Left lung (tissue), 10 donors: ENCODE results near the gene ENAH. TPM values are rescaled to one million over a fixed set of nuclear protein-coding genes. Genes with fewer than 3 reads are reported as not detected.

Experiments
- ATAC-seq: fragments of 200-7000 bp; cut with Tn5 transposase; one replicate; pipeline ENCODE4 v1.9.1; 2020; ENCODE audit warnings: moderate library complexity
- DNase-seq, 4 donors: peaks; one replicate each; pipeline ENCODE4 v3.0.0-alpha.2; 2013 to 2020
- H3K27ac ChIP-seq, 2 donors: fragments of 200-600 bp; sonication (generic) in 1 of 2; one replicate each; pipeline versions ENCODE4 v1.5.0 to v1.8.0; 2020 to 2021
- H3K27me3 ChIP-seq, 2 donors: fragments of 200-600 bp; sonication (generic) in 1 of 2; one replicate each; pipeline versions ENCODE4 v1.5.0 to v1.8.0; 2020 to 2021
- H3K36me3 ChIP-seq, 2 donors: fragments of 200-600 bp; sonication (generic) in 1 of 2; one replicate each; pipeline versions ENCODE4 v1.5.0 to v1.8.0; 2020 to 2021
- H3K4me1 ChIP-seq, 2 donors: fragments of 200-600 bp; one replicate each; pipeline ENCODE4 v1.8.0; 2021
- H3K4me3 ChIP-seq, 2 donors: fragments of 200-600 bp; sonication (generic) in 1 of 2; one replicate each; pipeline versions ENCODE4 v1.5.0 to v1.8.0; 2020 to 2021; ENCODE audit warnings: mild to moderate bottlenecking in 1 of 2
- H3K9me3 ChIP-seq, 2 donors: fragments of 200-600 bp; sonication (generic) in 1 of 2; one replicate each; pipeline versions ENCODE4 v1.5.0 to v1.8.0; 2020 to 2021
- intact Hi-C, 2 donors: fragments of 100-400 bp; cut with DNase I; formaldehyde crosslinking; loops; one replicate each; pipeline versions ENCODE4 v1.11.2 to v1.14.2; 2022
- polyA plus RNA-seq, 6 donors: library from polyadenylated mRNA; unstranded; fragments of 120-200 nt; gene quantifications; one replicate each; pipeline ENCODE4 v1.2.1, GENCODE V29; 2013; ENCODE audit not compliant: insufficient read length in 6 of 6
- total RNA-seq, 2 donors: library from RNA; stranded (reverse); fragmentation: NEBNext Ultra II Directional; extraction: Animal tissue kit (Norgen Biotek cat#: 25700); gene quantifications; one replicate each; pipeline ENCODE4 v1.2.1, GENCODE V29; 2021
- TF ChIP-seq, protein P1 (sequence below), 2 donors: fragments of 200-600 bp; sonication (generic) in 1 of 2; IDR thresholded peaks; one replicate each; pipeline versions ENCODE4 v1.5.0 to v1.8.0; 2021; ENCODE audit warnings: antibody characterized with exemption in 2 of 2
- donor health status: DM: no; HTN: yes; CAD: no.
- donor health status: DM: no; HTN: no; CAD: no.

ENAH gene
- total and polyA plus RNA-seq, 8 donors: 106 to 255 (median 237) TPM

DNA sequence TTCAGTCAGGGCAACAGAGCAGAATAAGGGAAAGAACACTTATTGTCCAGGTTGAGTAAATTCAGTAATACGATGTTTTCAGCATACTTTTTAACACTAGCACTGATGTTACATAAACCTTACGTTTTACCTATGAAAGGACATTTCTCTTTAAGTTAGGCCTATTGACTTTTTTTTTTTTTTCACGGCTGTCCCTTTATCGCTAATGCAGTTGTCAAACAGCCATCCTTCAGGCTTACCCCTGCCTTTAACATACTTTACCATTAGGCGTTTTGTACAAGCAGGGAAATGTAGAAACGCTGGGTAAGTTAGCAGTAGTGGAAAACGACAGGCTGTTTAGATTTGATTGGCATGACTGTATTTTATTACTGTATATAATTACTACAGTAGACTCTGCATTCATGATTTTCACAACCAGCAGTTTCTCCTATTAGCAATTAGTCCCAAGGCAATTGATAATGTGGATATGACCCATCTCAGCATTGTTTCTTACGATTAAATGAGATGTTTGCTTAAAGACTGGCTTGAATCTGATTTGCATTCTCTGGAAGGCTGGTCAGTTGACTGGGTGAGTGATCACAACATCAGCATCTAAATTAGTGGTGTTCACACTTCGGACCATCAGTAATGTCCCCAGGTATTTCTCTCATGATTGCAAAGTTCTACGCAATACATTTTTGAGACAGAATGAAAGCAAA is 115.2 kb downstream of the ENAH start:
- no peaks in the 10 kb centered on the region for H3K4me1 ChIP-seq
- H3K36me3 ChIP-seq: no peaks in the 10 kb centered on the region
- no peaks in the 10 kb centered on the region for H3K27me3 ChIP-seq
- H3K9me3 ChIP-seq: no peaks in the 10 kb centered on the region
- intact Hi-C loops: no loop called here
- TF ChIP-seq, protein P1, sequence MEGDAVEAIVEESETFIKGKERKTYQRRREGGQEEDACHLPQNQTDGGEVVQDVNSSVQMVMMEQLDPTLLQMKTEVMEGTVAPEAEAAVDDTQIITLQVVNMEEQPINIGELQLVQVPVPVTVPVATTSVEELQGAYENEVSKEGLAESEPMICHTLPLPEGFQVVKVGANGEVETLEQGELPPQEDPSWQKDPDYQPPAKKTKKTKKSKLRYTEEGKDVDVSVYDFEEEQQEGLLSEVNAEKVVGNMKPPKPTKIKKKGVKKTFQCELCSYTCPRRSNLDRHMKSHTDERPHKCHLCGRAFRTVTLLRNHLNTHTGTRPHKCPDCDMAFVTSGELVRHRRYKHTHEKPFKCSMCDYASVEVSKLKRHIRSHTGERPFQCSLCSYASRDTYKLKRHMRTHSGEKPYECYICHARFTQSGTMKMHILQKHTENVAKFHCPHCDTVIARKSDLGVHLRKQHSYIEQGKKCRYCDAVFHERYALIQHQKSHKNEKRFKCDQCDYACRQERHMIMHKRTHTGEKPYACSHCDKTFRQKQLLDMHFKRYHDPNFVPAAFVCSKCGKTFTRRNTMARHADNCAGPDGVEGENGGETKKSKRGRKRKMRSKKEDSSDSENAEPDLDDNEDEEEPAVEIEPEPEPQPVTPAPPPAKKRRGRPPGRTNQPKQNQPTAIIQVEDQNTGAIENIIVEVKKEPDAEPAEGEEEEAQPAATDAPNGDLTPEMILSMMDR (IDR thresholded peaks at IDR 0.05): no peak
- H3K27ac ChIP-seq: no peak overlapping the region
- H3K4me3 ChIP-seq: no peak overlapping the region
- ATAC-seq (no peak), DNase-seq (no peak)

DNA sequence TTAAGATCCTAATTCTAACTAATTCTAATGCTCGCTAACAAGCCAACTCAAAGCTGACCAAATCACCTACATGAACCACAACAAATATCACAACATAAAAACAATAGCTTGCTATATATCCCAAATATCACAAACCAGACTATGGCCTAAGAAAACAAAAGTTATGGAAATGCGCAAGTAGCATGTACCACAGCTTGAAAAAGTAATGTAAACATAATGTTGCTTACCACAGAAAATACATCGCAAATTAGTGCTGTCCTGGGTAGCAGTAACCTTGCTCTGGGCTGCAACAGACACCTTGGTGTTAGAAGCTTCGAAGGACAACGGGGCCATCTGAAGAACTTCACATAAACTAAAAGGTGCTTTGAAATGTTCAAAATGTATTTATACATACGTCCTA is 117.6 kb downstream of the ENAH start:
- ATAC-seq: no peak
- intact Hi-C loops: no loop called here
- no peaks in the 10 kb centered on the region for H3K4me1 ChIP-seq
- no peak overlapping the region for H3K27ac ChIP-seq
- no peaks in the 10 kb centered on the region for H3K36me3 ChIP-seq
- H3K27me3 ChIP-seq: no peaks in the 10 kb centered on the region
- no peaks in the 10 kb centered on the region for H3K9me3 ChIP-seq
- TF ChIP-seq, protein P1 (IDR thresholded peaks at IDR 0.05): no peak
- H3K4me3 ChIP-seq: no peak overlapping the region
- DNase-seq: no peak

DNA sequence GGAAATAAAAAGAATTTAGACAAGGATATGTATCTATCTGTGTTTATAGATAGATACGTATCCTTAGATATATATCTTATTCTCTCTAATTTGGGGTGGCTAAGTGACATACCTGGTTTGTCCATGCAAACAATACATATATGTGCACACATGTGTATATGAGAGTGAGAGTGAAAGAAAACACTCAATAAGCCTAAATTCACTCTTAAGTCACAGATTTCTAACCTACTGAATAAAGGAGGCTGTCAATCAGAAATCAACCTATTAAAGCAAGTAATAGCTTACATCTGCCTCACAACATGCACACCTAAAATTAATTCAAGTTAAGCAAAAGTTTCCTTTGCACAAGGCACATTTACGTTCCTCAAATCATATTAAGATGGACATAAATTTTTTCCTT is 118.2 kb downstream of the ENAH start:
- ATAC-seq (no peak), DNase-seq (no peak)
- Histone ChIP-seq H3K4me3 (no peak overlapping the region), H3K36me3 (no peaks in the 10 kb centered on the region), H3K27me3 (no peaks in the 10 kb centered on the region), H3K27ac (no peak overlapping the region), H3K9me3 (no peaks in the 10 kb centered on the region), H3K4me1 (no peaks in the 10 kb centered on the region)
- TF ChIP-seq, protein P1 (IDR thresholded peaks at IDR 0.05): no peak
- intact Hi-C loops: no loop called here

DNA sequence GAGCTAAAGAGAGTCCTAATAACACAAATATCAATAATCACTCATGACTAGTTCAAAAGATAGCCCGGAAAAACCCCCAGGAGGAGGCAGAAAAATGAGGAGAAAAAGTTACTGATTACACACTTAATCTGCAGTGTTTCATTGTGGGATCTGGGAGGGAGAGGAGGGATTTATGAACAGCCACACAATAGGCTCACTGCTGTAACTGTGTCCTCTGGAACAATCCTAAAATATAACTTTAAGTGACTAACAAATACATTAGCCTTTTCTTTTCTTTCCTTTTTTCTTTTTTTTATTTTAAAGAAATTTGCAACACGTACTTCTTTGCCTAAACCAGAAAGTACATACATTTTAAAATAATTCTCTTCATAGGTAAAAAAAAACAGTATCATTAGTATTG is 118.8 kb downstream of the ENAH start:
- intact Hi-C loops: no loop called here
- H3K4me3 ChIP-seq: no peak overlapping the region
- TF ChIP-seq, protein P1 (IDR thresholded peaks at IDR 0.05): no peak
- ATAC-seq: no peak
- no peaks in the 10 kb centered on the region for H3K9me3 ChIP-seq
- H3K27me3 ChIP-seq: no peaks in the 10 kb centered on the region
- no peaks in the 10 kb centered on the region for H3K36me3 ChIP-seq
- H3K27ac ChIP-seq: no peak overlapping the region
- no peaks in the 10 kb centered on the region for H3K4me1 ChIP-seq
- no peak for DNase-seq

DNA sequence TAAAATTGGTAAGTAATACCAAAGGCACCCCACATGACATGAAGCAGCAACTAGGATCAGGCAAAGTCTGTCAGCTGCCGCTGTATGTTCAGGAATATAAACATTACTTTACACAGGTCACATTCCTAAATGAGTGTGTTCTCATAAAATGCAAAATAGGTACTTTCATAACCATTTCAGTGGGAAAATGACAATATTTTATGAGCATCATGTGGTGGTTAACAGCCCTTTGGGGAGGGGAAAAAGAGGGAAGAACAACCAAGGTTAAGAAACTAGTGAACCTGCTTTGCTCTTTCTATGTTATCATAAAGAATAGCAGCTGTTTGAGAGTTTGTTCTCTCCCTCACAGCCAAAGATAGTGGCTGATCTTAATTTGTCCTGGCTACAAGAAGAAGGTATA is 119.7 kb downstream of the ENAH start:
- TF ChIP-seq, protein P1 (IDR thresholded peaks at IDR 0.05): no peak
- no peaks in the 10 kb centered on the region for H3K36me3 ChIP-seq
- DNase-seq: no peak
- H3K4me1 ChIP-seq: no peaks in the 10 kb centered on the region
- no peak overlapping the region for H3K4me3 ChIP-seq
- H3K9me3 ChIP-seq: no peaks in the 10 kb centered on the region
- intact Hi-C loops: no loop called here
- no peak for ATAC-seq
- H3K27me3 ChIP-seq: no peaks in the 10 kb centered on the region
- no peak overlapping the region for H3K27ac ChIP-seq
